ENCODE results near the gene TMC1.

TMC1 gene

GRCh38 chr9:72649127-72649442 lies 127.7 kb downstream of the TMC1 start:
- no peak for TF ChIP-seq CTCF (IDR thresholded peaks at IDR 0.05; ENCODE audit: low read depth, low read length, missing control alignments)
- H3K4me3 ChIP-seq (ENCODE audit: low read depth, low read length), result no peak overlapping the region
- no peak for DNase-seq (ENCODE audit: low read depth)
- in situ Hi-C loops (cut with HindIII; ENCODE audit: low sequenced_read_pairs), result no loop called here

GRCh38 chr9:72650206-72650605 lies 128.8 kb downstream of the TMC1 start:
- no peak overlapping the region for H3K4me3 ChIP-seq (ENCODE audit: low read depth, low read length)
- TF ChIP-seq CTCF (IDR thresholded peaks at IDR 0.05; ENCODE audit: low read depth, low read length, missing control alignments), result no peak
- in situ Hi-C loops (cut with HindIII; ENCODE audit: low sequenced_read_pairs), result no loop called here
- no peak for DNase-seq (ENCODE audit: low read depth)

- in situ Hi-C loops (cut with HindIII; ENCODE audit: low sequenced_read_pairs), result no loop called here
- no peak for TF ChIP-seq CTCF (IDR thresholded peaks at IDR 0.05; ENCODE audit: low read depth, low read length, missing control alignments)
- no peak for DNase-seq (ENCODE audit: low read depth)
- H3K4me3 ChIP-seq (ENCODE audit: low read depth, low read length), result no peak overlapping the region
These were observed 134.6 kb downstream of the TMC1 start for GRCh38 chr9:72656021-72656420.

GRCh38 chr9:72657023-72657422 lies 135.6 kb downstream of the TMC1 start:
- TF ChIP-seq CTCF (IDR thresholded peaks at IDR 0.05; ENCODE audit: low read depth, low read length, missing control alignments), result no peak
- no peak for DNase-seq (ENCODE audit: low read depth)
- in situ Hi-C loops (cut with HindIII; ENCODE audit: low sequenced_read_pairs), result no loop called here
- H3K4me3 ChIP-seq (ENCODE audit: low read depth, low read length), result no peak overlapping the region

- in situ Hi-C loops (cut with HindIII; ENCODE audit: low sequenced_read_pairs), result no loop called here
- no peak overlapping the region for H3K4me3 ChIP-seq (ENCODE audit: low read depth, low read length)
- DNase-seq (ENCODE audit: low read depth), result no peak
- TF ChIP-seq CTCF (IDR thresholded peaks at IDR 0.05; ENCODE audit: low read depth, low read length, missing control alignments), result no peak
These were observed 137.3 kb downstream of the TMC1 start for GRCh38 chr9:72658703-72659102.

GRCh38 chr9:72661401-72662135 lies 140.2 kb downstream of the TMC1 start:
- no peak for TF ChIP-seq CTCF (IDR thresholded peaks at IDR 0.05; ENCODE audit: low read depth, low read length, missing control alignments)
- in situ Hi-C loops (cut with HindIII; ENCODE audit: low sequenced_read_pairs), result no loop called here
- DNase-seq (ENCODE audit: low read depth), result peak; percentile 16
- H3K4me3 ChIP-seq (ENCODE audit: low read depth, low read length), result no peak overlapping the region
